HFFc6 (cell line): ENCODE results near the gene PKM. TPM values are rescaled to one million over a fixed set of nuclear protein-coding genes. Genes with fewer than 3 reads are reported as not detected.
"Not testable (repeated sequence)": the region's sequence is repeated elsewhere in the genome, so short reads cannot be mapped to it uniquely, and the experiment has no call there.

ENCODE experiments used
- DNase-seq: peaks from one replicate; pipeline ENCODE4 v3.0.0-alpha.2; 2018
- H3K27ac Mint-ChIP-seq: 2 replicates; pipeline ENCODE4 v1.8.0; 2020; ENCODE audit warnings: mild to moderate bottlenecking, mixed read lengths
- H3K27me3 Mint-ChIP-seq: 2 replicates; pipeline ENCODE4 v1.8.0; 2021; ENCODE audit warnings: mild to moderate bottlenecking, moderate library complexity, mixed read lengths; ENCODE audit not compliant: insufficient read depth
- H3K36me3 Mint-ChIP-seq: 2 replicates; pipeline ENCODE4 v1.8.0; 2021; ENCODE audit warnings: low read depth, mixed read lengths
- H3K4me1 Mint-ChIP-seq: 2 replicates; pipeline ENCODE4 v1.8.0; 2020; ENCODE audit warnings: low read depth, mixed read lengths
- H3K4me3 Mint-ChIP-seq: 2 replicates; pipeline ENCODE4 v1.8.0; 2020; ENCODE audit warnings: mild to moderate bottlenecking, moderate library complexity, mixed read lengths
- H3K9me3 Mint-ChIP-seq: 2 replicates; pipeline ENCODE4 v1.8.0; 2020; ENCODE audit warnings: mild to moderate bottlenecking, mixed read lengths
- CTCF ChIP-seq: fragments of 200-600 bp; sonication (generic); IDR thresholded peaks from 2 replicates; pipeline ENCODE4 v1.5.0; 2021; ENCODE audit warnings: antibody characterized with exemption, mild to moderate bottlenecking
- long read RNA-seq: library from polyadenylated mRNA; unstranded; transcript quantifications from one replicate; pipeline ENCODE4 v2.0.0, GENCODE V29; 2019
- total RNA-seq, 6 experiments: library from RNA; stranded (reverse); fragmentation: NEBNext Ultra II Directional; extraction: Animal tissue kit (Norgen Biotek cat#: 25700); gene quantifications; 2 replicates in 1 of 6; 3 replicates in 5 of 6; pipeline ENCODE4 v1.2.3, GENCODE V29; 2021

The PKM gene
- 1,000 to 10,000 TPM; 2,533 to 2,832 (median 2,656) TPM for total RNA-seq
- long read RNA-seq, transcript PKM-212 (3 exons, 3,016 nt), result minor isoform, 15 of 2,280 reads
- long read RNA-seq, transcript PKM-202 (11 exons, 2,318 nt), result major isoform, 1,735 of 2,280 reads
- long read RNA-seq, transcript PKM-214 (2 exons, 2,301 nt), result minor isoform, 12 of 2,280 reads
- long read RNA-seq, partial matches to known transcripts, result 178 of 2,280 reads
- long read RNA-seq, other reads (novel, unspliced or antisense), result 339 of 2,280 reads

GRCh38 chr15:72231066-72231832 lies at the start of gene PKM:
Gene PKM, minus strand, starts transcription at chr15:72231190. Its CDS starts 12,093 bp downstream, at chr15:72219097.
- peak within 1 kb of the TSS; percentile 98 for H3K27ac Mint-ChIP-seq
- H3K27me3 Mint-ChIP-seq, result peaks cover 9% of the 10 kb centered on the region
- no peaks in the 10 kb centered on the region for H3K9me3 Mint-ChIP-seq
- peaks cover 23% of the 10 kb centered on the region for H3K36me3 Mint-ChIP-seq
- H3K4me3 Mint-ChIP-seq, result peak within 1 kb of the TSS; percentile 100
- DNase-seq, result peak; percentile 99
- peaks cover 58% of the 10 kb centered on the region for H3K4me1 Mint-ChIP-seq
- TF ChIP-seq CTCF, result no peak

GRCh38 chr15:72280751-72281150 lies 49.8 kb upstream of the PKM start:
- no peak for DNase-seq
- no peak for TF ChIP-seq CTCF
- Mint-ChIP-seq H3K4me3 (no peak overlapping the region), H3K27me3 (peaks cover 16% of the 10 kb centered on the region), H3K36me3 (no peaks in the 10 kb centered on the region), H3K27ac (no peak overlapping the region), H3K9me3 (no peaks in the 10 kb centered on the region), H3K4me1 (peaks cover 20% of the 10 kb centered on the region)

- no peak overlapping the region for H3K4me3 Mint-ChIP-seq
- no peak for DNase-seq
- no peaks in the 10 kb centered on the region for H3K36me3 Mint-ChIP-seq
- H3K4me1 Mint-ChIP-seq, result peaks cover 19% of the 10 kb centered on the region
- H3K27ac Mint-ChIP-seq, result no peak overlapping the region
- peaks cover 16% of the 10 kb centered on the region for H3K27me3 Mint-ChIP-seq
- TF ChIP-seq CTCF, result no peak
- no peaks in the 10 kb centered on the region for H3K9me3 Mint-ChIP-seq
Measured at GRCh38 chr15:72278737-72279136, 47.7 kb upstream of the PKM start.

GRCh38 chr15:72276326-72276700 lies 45.3 kb upstream of the PKM start:
- TF ChIP-seq CTCF, result no peak
- Mint-ChIP-seq H3K4me1 (peaks cover 28% of the 10 kb centered on the region), H3K36me3 (no peaks in the 10 kb centered on the region), H3K4me3 (no peak overlapping the region), H3K27me3 (peaks cover 18% of the 10 kb centered on the region), H3K9me3 (no peaks in the 10 kb centered on the region), H3K27ac (peak overlapping the region; percentile 4; the same call in 1 of the 2 replicates)
- peak; percentile 36 for DNase-seq

GRCh38 chr15:72275635-72276325 lies 44.8 kb upstream of the PKM start:
- H3K4me3 Mint-ChIP-seq, result not testable (repeated sequence)
- peaks cover 15% of the 10 kb centered on the region for H3K27me3 Mint-ChIP-seq

More at GRCh38 chr15:72275635-72276325, 44.8 kb upstream of the PKM start:
- not testable (repeated sequence) for H3K9me3 Mint-ChIP-seq, DNase-seq, H3K36me3 Mint-ChIP-seq
- Mint-ChIP-seq H3K4me1 (peaks cover 34% of the 10 kb centered on the region), H3K27ac (peak overlapping the region; percentile 4; the same call in 1 of the 2 replicates)
